Ectodermal cell (in vitro differentiated cells): Measurements from ENCODE around the gene IGF2R.
A peak's percentile ranks its signal among the peaks of the same experiment; 100 is the strongest.

Experiments
- H3K27ac ChIP-seq: 2 replicates; pipeline ENCODE4 v1.7.0; 2013; ENCODE audit warnings: mild to moderate bottlenecking, low read depth, low read length; ENCODE audit not compliant: insufficient read depth, poor library complexity, severe bottlenecking
- H3K27me3 ChIP-seq: 2 replicates; pipeline ENCODE4 v1.7.0; 2013; ENCODE audit warnings: mild to moderate bottlenecking, low read length; ENCODE audit not compliant: insufficient read depth, control insufficient read depth, poor library complexity, severe bottlenecking
- H3K36me3 ChIP-seq: one replicate; pipeline ENCODE4 v1.7.0; 2013; ENCODE audit warnings: low read length; ENCODE audit not compliant: control insufficient read depth, insufficient read depth
- H3K4me1 ChIP-seq: one replicate; pipeline ENCODE4 v1.7.0; 2013; ENCODE audit warnings: low read length; ENCODE audit not compliant: control insufficient read depth, insufficient read depth
- H3K4me3 ChIP-seq: 2 replicates; pipeline ENCODE4 v1.7.0; 2013; ENCODE audit warnings: low read depth, low read length, control low read depth; ENCODE audit not compliant: insufficient read depth
- H3K9me3 ChIP-seq: 2 replicates; pipeline ENCODE4 v1.7.0; 2013; ENCODE audit warnings: mild to moderate bottlenecking, low read length, moderate library complexity; ENCODE audit not compliant: control insufficient read depth
- WGBS, 2 experiments: methylation state at CpG; one replicate each; pipeline ENCODE4 v1.1.7; 2013; ENCODE audit warnings: missing lambda C conversion rate in 2 of 2; 5-methylcytosine and 5-hydroxymethylcytosine counted together

IGF2R gene

GRCh38 chr6:160027076-160027475 lies 58.2 kb downstream of the IGF2R start:
- Histone ChIP-seq H3K4me3 (no peak overlapping the region), H3K4me1 (peaks cover 7% of the 10 kb centered on the region), H3K9me3 (no peaks in the 10 kb centered on the region), H3K27ac (no peak overlapping the region), H3K27me3 (no peaks in the 10 kb centered on the region), H3K36me3 (peaks cover 10% of the 10 kb centered on the region)
- 97 to 98% methylated on average over 10 to 11 of the region's 11 CpGs for WGBS, 2 experiments

DNA sequence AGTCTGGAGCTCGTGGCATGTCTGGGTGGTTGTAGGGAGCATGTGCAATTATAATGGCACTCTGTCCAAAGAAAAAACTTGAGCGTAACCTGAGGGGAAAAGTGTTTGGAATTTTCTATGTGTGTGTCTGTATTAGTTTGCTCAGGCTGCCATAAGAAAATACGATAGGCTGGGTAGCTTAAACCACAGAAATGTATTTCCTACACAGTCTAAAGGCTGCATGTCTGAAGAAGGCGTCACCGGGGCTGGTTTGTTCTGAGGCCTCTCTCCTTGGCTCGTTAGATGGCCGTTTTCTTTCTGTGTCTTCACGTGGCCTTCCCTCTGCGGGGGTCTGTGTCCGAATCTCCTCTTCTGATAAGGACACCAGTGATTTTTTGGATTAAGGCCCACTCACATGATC lies 59.0 kb downstream of the IGF2R start:
- Histone ChIP-seq H3K36me3 (peaks cover 10% of the 10 kb centered on the region), H3K27me3 (no peaks in the 10 kb centered on the region), H3K9me3 (no peaks in the 10 kb centered on the region), H3K4me1 (peaks cover 7% of the 10 kb centered on the region), H3K27ac (no peak overlapping the region), H3K4me3 (no peak overlapping the region)
- WGBS, 2 experiments = 95% methylated on average over 10 of the region's 10 CpGs

- WGBS, 2 experiments = 94% methylated on average over 6 to 7 of the region's 8 CpGs
- H3K4me1 ChIP-seq = peaks cover 7% of the 10 kb centered on the region
- no peak overlapping the region for H3K27ac ChIP-seq
- peaks cover 15% of the 10 kb centered on the region for H3K36me3 ChIP-seq
- no peaks in the 10 kb centered on the region for H3K9me3 ChIP-seq
- no peaks in the 10 kb centered on the region for H3K27me3 ChIP-seq
- no peak overlapping the region for H3K4me3 ChIP-seq
These were observed 59.8 kb downstream of the IGF2R start for GRCh38 chr6:160028487-160029275.

GRCh38 chr6:160029525-160029924 lies 60.6 kb downstream of the IGF2R start:
- Histone ChIP-seq H3K9me3 (no peaks in the 10 kb centered on the region), H3K4me3 (no peak overlapping the region), H3K4me1 (peaks cover 7% of the 10 kb centered on the region), H3K27ac (peak overlapping the region; percentile 61), H3K36me3 (peaks cover 19% of the 10 kb centered on the region), H3K27me3 (no peaks in the 10 kb centered on the region)
- WGBS, 2 experiments = 91 to 92% methylated on average over 11 of the region's 11 CpGs

- H3K36me3 ChIP-seq = peaks cover 18% of the 10 kb centered on the region
- peaks cover 7% of the 10 kb centered on the region for H3K4me1 ChIP-seq
- no peak overlapping the region for H3K4me3 ChIP-seq
- H3K27me3 ChIP-seq = no peaks in the 10 kb centered on the region
- H3K9me3 ChIP-seq = no peaks in the 10 kb centered on the region
- 61 to 63% methylated on average over 4 to 5 of the region's 5 CpGs for WGBS, 2 experiments
- H3K27ac ChIP-seq = peak overlapping the region; percentile 61
These were observed 61.2 kb downstream of the IGF2R start for GRCh38 chr6:160030103-160030502.

DNA sequence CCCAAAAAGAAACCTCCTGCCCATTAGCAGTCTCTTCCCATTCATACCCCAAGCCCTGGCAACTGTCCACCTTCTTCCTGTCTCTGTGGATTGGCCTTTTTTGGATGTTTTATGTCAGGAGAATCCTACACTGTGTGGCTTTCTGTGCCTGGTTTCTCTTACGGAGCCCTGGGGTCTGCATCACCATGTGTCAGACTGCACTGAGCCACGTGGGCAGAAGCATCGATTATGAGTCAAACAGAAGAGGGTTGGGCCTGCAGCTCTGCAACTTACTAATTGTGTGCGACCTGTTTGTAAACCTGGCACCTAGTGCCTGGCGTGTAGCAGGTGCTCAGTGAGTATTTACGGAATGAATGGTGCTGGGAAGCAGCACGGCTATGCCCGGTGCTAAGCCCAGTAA lies 62.6 kb downstream of the IGF2R start:
- Histone ChIP-seq H3K4me3 (no peak overlapping the region), H3K27ac (no peak overlapping the region), H3K27me3 (no peaks in the 10 kb centered on the region), H3K9me3 (no peaks in the 10 kb centered on the region), H3K4me1 (peaks cover 7% of the 10 kb centered on the region), H3K36me3 (peaks cover 25% of the 10 kb centered on the region)
- 96% methylated on average over 8 of the region's 8 CpGs for WGBS, 2 experiments

DNA sequence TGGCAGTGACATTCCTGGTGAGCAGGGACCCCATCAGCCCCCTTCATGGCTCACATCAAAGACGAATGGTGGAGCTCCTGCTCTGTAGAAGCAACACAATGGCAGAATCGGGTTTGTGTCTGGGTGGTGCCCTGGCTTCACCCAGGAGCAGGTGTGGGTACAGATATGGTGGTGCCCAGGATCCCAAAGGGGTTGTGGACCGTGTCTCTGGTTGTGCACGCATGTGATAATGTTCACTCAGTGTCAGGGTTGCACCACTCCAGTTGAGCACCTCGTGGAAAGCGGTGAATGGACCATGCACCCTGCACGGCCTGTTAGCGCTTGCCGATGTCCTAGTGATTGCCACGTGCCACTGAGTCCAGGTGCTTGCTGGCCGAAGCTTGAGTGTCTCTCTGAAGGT lies 63.0 kb downstream of the IGF2R start:
- Histone ChIP-seq H3K4me1 (peaks cover 7% of the 10 kb centered on the region), H3K27me3 (no peaks in the 10 kb centered on the region), H3K36me3 (peaks cover 24% of the 10 kb centered on the region), H3K27ac (no peak overlapping the region), H3K4me3 (no peak overlapping the region), H3K9me3 (no peaks in the 10 kb centered on the region)
- 95 to 96% methylated on average over 11 of the region's 11 CpGs for WGBS, 2 experiments

DNA sequence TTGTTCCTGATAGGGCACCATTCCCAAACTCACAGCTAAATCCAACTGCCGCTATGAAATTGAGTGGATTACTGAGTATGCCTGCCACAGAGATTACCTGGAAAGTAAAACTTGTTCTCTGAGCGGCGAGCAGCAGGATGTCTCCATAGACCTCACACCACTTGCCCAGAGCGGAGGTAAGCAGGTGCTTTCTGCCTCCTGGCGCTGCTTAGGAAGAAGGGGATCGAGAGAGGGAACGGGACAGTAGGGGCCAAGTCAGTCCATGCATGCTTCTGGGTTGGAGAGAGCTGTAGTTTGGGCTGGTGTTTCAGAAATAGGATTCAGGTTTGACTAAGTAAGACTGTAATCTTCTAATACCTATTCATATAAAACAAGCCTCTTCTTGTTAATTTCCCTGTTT lies 63.7 kb downstream of the IGF2R start:
- H3K27me3 ChIP-seq = no peaks in the 10 kb centered on the region
- peaks cover 7% of the 10 kb centered on the region for H3K4me1 ChIP-seq
- H3K4me3 ChIP-seq = no peak overlapping the region
- no peaks in the 10 kb centered on the region for H3K9me3 ChIP-seq
- peaks cover 19% of the 10 kb centered on the region for H3K36me3 ChIP-seq
- no peak overlapping the region for H3K27ac ChIP-seq
- WGBS, 2 experiments = 89 to 95% methylated on average over 7 of the region's 7 CpGs

- H3K4me3 ChIP-seq = no peak overlapping the region
- WGBS, 2 experiments = 96 to 98% methylated on average over 17 of the region's 17 CpGs
- H3K36me3 ChIP-seq = peaks cover 19% of the 10 kb centered on the region
- H3K4me1 ChIP-seq = peaks cover 7% of the 10 kb centered on the region
- no peaks in the 10 kb centered on the region for H3K27me3 ChIP-seq
- no peaks in the 10 kb centered on the region for H3K9me3 ChIP-seq
- H3K27ac ChIP-seq = no peak overlapping the region
These were observed 65.4 kb downstream of the IGF2R start for GRCh38 chr6:160034036-160034930.

- Histone ChIP-seq H3K4me3 (no peak overlapping the region), H3K27ac (no peak overlapping the region), H3K36me3 (peaks cover 19% of the 10 kb centered on the region), H3K9me3 (no peaks in the 10 kb centered on the region), H3K4me1 (no peaks in the 10 kb centered on the region), H3K27me3 (no peaks in the 10 kb centered on the region)
- 92 to 96% methylated on average over 7 of the region's 7 CpGs for WGBS, 2 experiments
These were observed 66.4 kb downstream of the IGF2R start for GRCh38 chr6:160035241-160035640.
